K562 (cell line): ENCODE data around the gene S100A8.

Source experiments
- CTCF ChIP-seq, 3 experiments: IDR thresholded peaks in 2 of 3; conservative IDR thresholded peaks in 1 of 3; 2 replicates each; pipeline ENCODE4 v1.5.1; 2011 to 2012; ENCODE audit warnings: low read length in 3 of 3, mild to moderate bottlenecking in 3 of 3, control low read depth in 2 of 3, improper control_type of control experiment in 1 of 3, inconsistent platforms in 1 of 3, low read depth in 1 of 3, mixed read lengths in 1 of 3, moderate library complexity in 1 of 3; ENCODE audit not compliant: insufficient read depth in 2 of 3
- ETS1 ChIP-seq: conservative IDR thresholded peaks from 2 replicates; pipeline ENCODE4 v1.6.1; 2011; ENCODE audit warnings: low read depth, mild to moderate bottlenecking, low read length; ENCODE audit not compliant: control insufficient read depth
- EZH2 ChIP-seq: IDR thresholded peaks from 2 replicates; pipeline ENCODE4 v1.6.1; 2012; ENCODE audit warnings: low read depth, mild to moderate bottlenecking, inconsistent platforms, low read length, borderline replicate concordance
- MAX ChIP-seq: sonication (generic); formaldehyde crosslinking; IDR thresholded peaks from 2 replicates; pipeline ENCODE4 v1.9.0; 2022; ENCODE audit warnings: mild to moderate bottlenecking, missing genetic modification reagents
- POLR2AphosphoS5 ChIP-seq: IDR thresholded peaks from 2 replicates; pipeline ENCODE4 v1.6.1; 2011; ENCODE audit warnings: mild to moderate bottlenecking, low read depth, low read length, moderate library complexity; ENCODE audit not compliant: control insufficient read depth, insufficient read depth
- THAP7 ChIP-seq: fragments of 250-450 bp; sonication (Bioruptor Pico); IDR thresholded peaks from 2 replicates; pipeline ENCODE4 v1.5.0; 2021
- ZBTB8A ChIP-seq: fragments of 450-650 bp; IDR thresholded peaks from 2 replicates; pipeline ENCODE4 v1.6.1; 2018; ENCODE audit warnings: mild to moderate bottlenecking, moderate library complexity; ENCODE audit not compliant: partially characterized antibody

- TF ChIP-seq CTCF (IDR thresholded peaks at IDR 0.05 in 2 of 3, conservative IDR thresholded peaks at IDR 0.05 in 1 of 3; ENCODE audit: insufficient read depth in 2 of 3, low read depth in 1 of 3, low read length in 3 of 3) (no peak), ETS1 (no peak), ZBTB8A (no peak), THAP7 (no peak), MAX (CRISPR knock-in tag) (no peak), POLR2AphosphoS5 (no peak), EZH2 (no peak)
Measured at GRCh38 chr1:153417136-153417888, 26.4 kb upstream of the S100A8 start.
